Gastroesophageal sphincter (tissue), 3 donors: ENCODE data around the gene CNN3.

Experiments used
- CTCF ChIP-seq, 4 experiments: fragments of 200-600 bp in 2 of 4; fragments of 450-650 bp in 2 of 4; sonication (generic) in 1 of 4; IDR thresholded peaks; one replicate each; pipeline ENCODE4 v1.5.1; 2017 to 2019; ENCODE audit warnings: antibody characterized with exemption in 4 of 4, mild to moderate bottlenecking in 2 of 4, moderate library complexity in 2 of 4
- EP300 ChIP-seq: sonication (generic); formaldehyde crosslinking; IDR thresholded peaks from one replicate; pipeline ENCODE4 v1.6.1; 2017; ENCODE audit warnings: antibody characterized with exemption, mild to moderate bottlenecking

DNA sequence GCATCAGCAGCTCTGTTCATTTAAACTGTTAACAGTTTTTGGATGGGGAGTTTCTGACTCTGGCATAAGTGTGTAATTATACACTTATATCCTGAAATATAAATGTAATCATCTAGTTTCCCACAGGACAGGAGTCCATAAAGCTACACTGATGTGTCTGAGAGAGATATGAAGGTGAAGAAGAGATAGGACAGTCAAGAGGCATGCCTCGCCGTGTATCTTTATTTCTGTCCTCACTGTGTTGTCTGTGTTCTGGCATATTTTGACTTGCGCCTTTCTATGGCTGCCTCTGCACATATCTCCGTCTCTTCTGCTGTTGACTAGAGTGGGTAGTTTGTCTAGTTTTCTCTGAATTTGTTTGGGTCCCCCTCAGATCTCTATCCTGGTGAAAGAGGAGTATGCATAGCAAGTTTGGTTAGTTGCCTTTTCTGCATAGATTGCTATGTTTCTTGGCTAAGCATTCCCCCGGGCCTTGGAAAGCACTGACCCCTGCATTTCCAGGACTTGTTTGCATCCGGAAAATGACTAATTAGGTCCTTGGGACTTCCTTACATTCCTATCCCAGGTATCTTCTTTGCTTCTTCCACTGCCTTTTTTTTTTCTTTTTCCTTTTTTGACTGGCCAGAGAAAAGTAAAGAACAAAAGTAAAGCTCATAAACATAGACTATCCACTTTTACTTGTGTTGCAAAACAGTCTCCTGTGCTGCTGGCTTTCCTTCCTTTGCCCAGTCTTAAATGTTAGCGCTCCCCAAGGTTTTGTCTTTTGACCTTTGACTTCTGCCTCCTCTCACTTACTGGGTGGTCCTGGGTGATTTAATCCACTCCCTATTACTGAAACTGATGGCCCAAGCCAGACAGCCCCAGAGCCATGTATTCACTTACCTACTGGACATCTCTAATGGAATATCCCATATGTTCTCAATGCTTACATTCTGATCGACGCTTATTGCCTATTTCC lies 27.6 kb upstream of the CNN3 start:
- TF ChIP-seq CTCF (IDR thresholded peaks at IDR 0.05) = no peak
- no peak for TF ChIP-seq EP300
